Stimulated activated CD8-positive, alpha-beta memory T cell treated with anti-CD3 and anti-CD28 coated beads, Interleukin-12 subunit alpha, Interleukin-12 subunit beta, amount 100 ng/mL, for 24 hours (primary cell): ENCODE results near the gene KBTBD12.

Experiments used
- DNase-seq: peaks from one replicate; pipeline ENCODE4 v3.0.0-alpha.2; 2020; ENCODE audit errors: extremely low read depth

Gene KBTBD12

DNA sequence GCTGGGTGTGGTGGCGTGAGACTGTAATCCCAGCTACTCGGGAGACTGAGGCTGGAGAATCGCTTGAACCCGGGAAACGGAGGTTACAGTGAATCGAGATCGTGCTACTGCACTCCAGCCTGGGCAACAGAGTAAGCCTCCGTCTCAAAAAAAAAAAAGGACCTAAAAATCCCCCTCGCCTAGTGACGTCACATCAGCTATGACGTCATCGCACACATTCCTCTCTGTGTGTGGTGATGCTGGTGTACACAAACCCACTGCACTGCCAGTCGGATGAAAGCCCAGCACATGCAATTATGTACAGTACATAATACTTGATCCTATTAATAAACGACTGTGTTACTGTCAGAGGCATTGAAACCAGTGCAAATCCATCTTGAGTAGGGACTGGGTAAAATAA, 97.0 kb downstream of the KBTBD12 start:
- DNase-seq, result no peak

DNA sequence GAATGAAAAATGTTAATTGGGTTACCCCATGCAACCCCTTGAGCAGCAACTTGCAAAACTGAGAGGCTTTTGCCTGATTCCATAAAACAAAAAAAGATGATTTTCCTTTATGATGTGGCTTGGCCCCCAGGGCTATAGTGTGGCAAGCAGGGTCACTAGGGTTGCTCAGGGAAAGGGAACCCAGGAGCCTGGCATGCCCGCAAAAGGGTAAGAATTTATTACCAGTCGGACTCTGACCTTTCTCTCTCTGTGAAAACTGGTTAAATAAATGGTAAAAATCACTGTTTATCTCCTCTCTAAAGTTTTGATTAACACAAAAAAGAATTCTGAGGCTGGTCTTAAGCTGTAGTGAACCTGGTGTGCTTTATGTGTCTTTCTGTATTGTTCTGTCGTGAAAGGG, 99.5 kb downstream of the KBTBD12 start:
- DNase-seq, result no peak

DNA sequence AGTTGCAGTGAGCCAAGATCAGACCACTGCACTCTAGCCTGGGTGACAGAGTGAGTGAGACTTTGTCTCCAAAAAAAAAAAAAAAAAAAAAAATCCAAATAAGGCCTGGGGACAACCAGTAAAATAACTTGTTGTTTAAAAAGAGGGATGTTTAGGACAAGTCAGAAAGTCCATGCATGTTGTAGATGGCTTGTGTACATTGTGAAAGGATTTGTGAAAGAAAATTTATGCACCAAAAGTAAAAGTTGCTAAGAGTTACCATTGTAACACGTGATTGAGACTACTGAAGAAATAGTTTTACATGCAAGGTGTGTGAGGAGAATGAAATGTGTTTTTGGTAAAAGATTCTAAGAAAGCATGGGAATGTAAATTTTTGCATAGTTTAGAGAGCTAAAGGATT, 101.5 kb downstream of the KBTBD12 start:
- no peak for DNase-seq

DNA sequence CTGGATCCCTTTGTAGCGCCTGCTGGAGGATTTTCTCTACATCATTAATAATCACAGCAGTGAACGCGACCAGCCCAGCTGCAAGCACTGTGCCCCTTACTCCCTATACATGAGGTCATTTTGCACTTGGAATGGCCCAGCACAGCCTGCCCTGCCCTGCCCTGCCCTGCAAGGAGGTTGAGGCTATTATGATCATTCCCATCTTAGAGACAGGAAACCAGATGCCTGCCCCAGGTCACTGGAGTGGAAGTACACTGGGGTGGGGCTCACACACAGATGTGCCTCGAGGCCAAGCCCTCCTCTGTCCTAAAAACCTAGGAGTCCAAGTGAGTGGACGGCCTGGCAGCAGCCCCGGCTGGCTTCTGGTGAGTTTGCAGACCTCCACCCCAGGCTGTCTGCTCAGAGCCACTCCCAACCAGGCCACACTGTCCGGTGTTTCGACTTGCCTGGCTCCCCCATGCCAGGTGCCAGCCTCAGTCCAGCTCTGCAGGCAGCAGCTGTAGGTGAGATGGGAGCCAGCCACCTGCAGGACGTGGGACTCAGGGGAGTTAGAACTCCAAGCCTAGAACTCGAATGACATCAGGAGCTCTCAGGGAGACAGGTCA, 106.8 kb downstream of the KBTBD12 start:
- DNase-seq, result no peak

DNA sequence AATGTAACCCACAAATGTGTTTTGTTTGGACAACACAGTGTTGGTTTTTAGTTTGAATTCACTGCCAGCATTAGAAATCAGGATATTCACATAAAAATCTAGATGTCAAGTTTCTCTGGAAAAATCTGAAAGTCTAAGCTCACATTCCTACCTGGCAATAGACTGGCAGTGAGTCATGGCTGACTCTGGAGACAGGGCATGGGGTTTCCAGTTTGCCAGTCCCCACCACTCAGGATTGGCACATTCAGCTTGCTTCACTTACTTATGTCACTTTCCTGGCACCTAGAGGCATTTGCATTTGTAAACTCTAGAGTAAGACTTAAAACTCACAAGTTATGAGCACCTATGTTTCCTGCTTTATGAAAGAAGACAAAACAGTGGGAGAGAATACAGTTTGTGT, 118.1 kb downstream of the KBTBD12 start:
- no peak for DNase-seq

DNA sequence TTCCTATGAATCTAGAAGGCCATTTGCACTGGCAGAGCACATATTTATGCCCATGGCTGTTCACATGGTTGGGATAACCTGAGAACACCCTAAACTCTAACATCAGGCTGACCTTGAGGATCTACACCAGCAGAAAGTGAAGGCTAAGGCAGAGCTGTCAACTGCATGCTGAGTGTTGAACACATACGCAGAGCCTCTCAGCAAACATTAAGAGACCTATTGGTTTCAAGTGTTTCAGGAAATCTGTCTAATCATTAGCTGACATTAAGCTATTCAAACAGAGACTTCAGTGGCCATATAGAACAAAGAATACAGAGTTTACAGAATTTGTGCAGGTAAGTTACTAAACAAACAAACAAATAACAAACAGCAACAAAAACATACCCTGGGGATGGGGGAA, 121.1 kb downstream of the KBTBD12 start:
- no peak for DNase-seq
